ELR (cell line): Measurements from ENCODE around the gene SETD1A.

ENCODE experiments used
- DNase-seq: peaks from one replicate; pipeline ENCODE4 v3.0.0-alpha.2; 2015; ENCODE audit warnings: low read depth

The SETD1A gene

GRCh38 chr16:30957456-30958174 lies at the start of gene SETD1A:
SETD1A (plus strand) TSS chr16:30957754; CDS start chr16:30958732, 978 bp downstream.
- peak; percentile 98 for DNase-seq

- no peak for DNase-seq
Measured at GRCh38 chr16:30910427-30911029, 47.0 kb upstream of the SETD1A start.

GRCh38 chr16:30912794-30913412 lies 44.7 kb upstream of the SETD1A start:
- no peak for DNase-seq

- DNase-seq: no peak
Measured at GRCh38 chr16:30914830-30915229, 42.7 kb upstream of the SETD1A start.

GRCh38 chr16:30918614-30919013 lies 38.9 kb upstream of the SETD1A start:
- DNase-seq: no peak

- no peak for DNase-seq
Measured at GRCh38 chr16:30920891-30921290, 36.7 kb upstream of the SETD1A start.

GRCh38 chr16:30921459-30921747 lies 36.2 kb upstream of the SETD1A start:
- no peak for DNase-seq

GRCh38 chr16:30921748-30922419 lies 35.7 kb upstream of the SETD1A start:
- DNase-seq: peak; percentile 93

- DNase-seq: peak; percentile 99
Measured at GRCh38 chr16:30922420-30922959, 35.1 kb upstream of the SETD1A start.

GRCh38 chr16:30922960-30923535 lies 34.5 kb upstream of the SETD1A start:
- peak; percentile 100 for DNase-seq

GRCh38 chr16:30923554-30924075 lies 33.9 kb upstream of the SETD1A start, which contains the start of gene FBXL19:
FBXL19 (plus strand) TSS chr16:30923572; CDS start chr16:30925755, 2,183 bp downstream.
- no peak for DNase-seq

- peak; percentile 12 for DNase-seq
Measured at GRCh38 chr16:30924076-30924912, 33.3 kb upstream of the SETD1A start.

GRCh38 chr16:30924913-30925631 lies 32.5 kb upstream of the SETD1A start:
- no peak for DNase-seq

GRCh38 chr16:30925632-30925987 lies 31.9 kb upstream of the SETD1A start:
- no peak for DNase-seq

- DNase-seq: no peak
Measured at GRCh38 chr16:30925995-30926811, 31.4 kb upstream of the SETD1A start.

GRCh38 chr16:30926937-30927788 lies 30.4 kb upstream of the SETD1A start:
- DNase-seq: no peak

GRCh38 chr16:30927789-30928378 lies 29.7 kb upstream of the SETD1A start:
- peak; percentile 64 for DNase-seq

- no peak for DNase-seq
Measured at GRCh38 chr16:30928390-30928789, 29.2 kb upstream of the SETD1A start.
